K562 (cell line): Measurements from ENCODE around the gene FOXP4. TPM values are rescaled to one million over a fixed set of nuclear protein-coding genes. Genes with fewer than 3 reads are reported as not detected.

Source experiments
- ATAC-seq: fragments of 200-7000 bp; cut with Tn5 transposase; 3 replicates; pipeline ENCODE4 v1.9.1; 2020; ENCODE audit warnings: moderate library complexity
- BruUV-seq: library from RNA; stranded (reverse); fragments of 400-500 nt; replicated peaks from 2 replicates; lab custom pipeline; 2021; lab: Mats Ljungman, UMichigan
- CTCF ChIA-PET: fragments of 300-600 bp; formaldehyde crosslinking; extraction: SDS; loops from one replicate; lab custom pipeline; 2021; ENCODE audit warnings: low intra/inter-chr PET ratio; lab: Yijun Ruan, JAX
- POLR2A ChIA-PET: fragments of 300-600, 350-650 bp; sonication (Branson Sonifier 250); formaldehyde crosslinking; extraction: SDS; loops from one replicate; lab custom pipeline; 2021; ENCODE audit warnings: antibody characterized with exemption, inconsistent platforms; lab: Yijun Ruan, JAX
- DNase-seq, 4 experiments: peaks; one replicate each; pipeline versions ENCODE4 v3.0.0 to v3.0.0-alpha.2; 2011 to 2018; ENCODE audit warnings: low spot score in 3 of 4, mixed read lengths in 3 of 4; ENCODE audit errors: extremely low read depth in 1 of 4
- FAIRE-seq: peaks from 2 replicates; lab custom pipeline; 2011; peaks lifted over from hg19 to GRCh38; lab: Jason Lieb, UNC
- H2AFZ ChIP-seq: 2 replicates; pipeline ENCODE4 v1.6.0; 2011; ENCODE audit warnings: low read depth, low read length, control low read depth, inconsistent platforms
- H3K27ac ChIP-seq: fragments of 200-600 bp; 3 replicates; pipeline ENCODE4 v1.8.0; 2011; ENCODE audit warnings: low read depth, mild to moderate bottlenecking, control low read depth, inconsistent platforms, low read length, moderate library complexity, mixed read lengths; ENCODE audit errors: extremely low read depth
- H3K27me3 ChIP-seq, 2 experiments: fragments of 300-600 bp in 1 of 2; 2 replicates in 1 of 2; 3 replicates in 1 of 2; pipeline versions ENCODE4 v1.6.0 to v1.8.0; 2011; ENCODE audit warnings: inconsistent platforms in 2 of 2, low read length in 2 of 2, mild to moderate bottlenecking in 1 of 2, mixed read lengths in 1 of 2, moderate library complexity in 1 of 2; ENCODE audit not compliant: control insufficient read depth in 2 of 2, insufficient read depth in 2 of 2
- H3K36me3 ChIP-seq: fragments of 300-600 bp; 3 replicates; pipeline ENCODE4 v1.8.0; 2011; ENCODE audit warnings: mild to moderate bottlenecking, low read length, inconsistent platforms; ENCODE audit not compliant: control insufficient read depth, insufficient read depth
- H3K4me1 ChIP-seq, 2 experiments: fragments of 200-600 bp in 1 of 2; replicated peaks in 1 of 2; 2 replicates in 1 of 2; 3 replicates in 1 of 2; pipeline versions ENCODE4 v1.5.1 to v1.8.0; 2011; ENCODE audit warnings: inconsistent platforms in 2 of 2, low read length in 2 of 2, mild to moderate bottlenecking in 1 of 2, mixed read lengths in 1 of 2, moderate library complexity in 1 of 2; ENCODE audit not compliant: control insufficient read depth in 2 of 2, insufficient read depth in 2 of 2
- H3K4me2 ChIP-seq: 2 replicates; pipeline ENCODE4 v1.6.1; 2011; ENCODE audit warnings: low read length, control low read depth, inconsistent platforms, mixed read lengths; ENCODE audit not compliant: insufficient read depth
- H3K4me3 ChIP-seq: fragments of 200-600 bp; sonication (generic), shearing (Covaris generic); 2 replicates; pipeline ENCODE4 v1.5.1; 2016; ENCODE audit warnings: control low read depth, inconsistent platforms
- H3K79me2 ChIP-seq: fragments of 200-600 bp; 3 replicates; pipeline ENCODE4 v1.8.0; 2011; ENCODE audit warnings: low read length, inconsistent platforms; ENCODE audit not compliant: control insufficient read depth, insufficient read depth
- H3K9ac ChIP-seq, 2 experiments: 2 replicates each; pipeline versions ENCODE4 v1.6.0 to v1.6.1; 2011; ENCODE audit warnings: low read depth in 2 of 2, low read length in 2 of 2, control low read depth in 1 of 2, inconsistent platforms in 1 of 2, mild to moderate bottlenecking in 1 of 2, mixed read lengths in 1 of 2; ENCODE audit not compliant: insufficient read depth in 1 of 2
- H3K9me1 ChIP-seq: one replicate; pipeline ENCODE4 v1.6.0; 2011; ENCODE audit warnings: inconsistent platforms, mild to moderate bottlenecking, low read length, moderate library complexity; ENCODE audit not compliant: control insufficient read depth, insufficient read depth
- H3K9me3 ChIP-seq: replicated peaks from 2 replicates; pipeline ENCODE4 v1.5.1; 2011; ENCODE audit warnings: low read depth, low read length, inconsistent platforms; ENCODE audit not compliant: control insufficient read depth, insufficient read depth
- H4K20me1 ChIP-seq: replicated peaks from 2 replicates; pipeline ENCODE4 v1.6.1; 2011; ENCODE audit warnings: low read length, inconsistent platforms, mixed read lengths; ENCODE audit not compliant: control insufficient read depth, insufficient read depth
- ATF4 ChIP-seq: fragments of 450-650 bp; formaldehyde crosslinking; IDR thresholded peaks from 2 replicates; pipeline ENCODE4 v1.4.0; 2022; ENCODE audit warnings: mild to moderate bottlenecking, moderate library complexity
- CSDE1 ChIP-seq, 2 experiments: fragments of 450-650 bp; IDR thresholded peaks; 2 replicates each; pipeline ENCODE4 v1.6.1; 2016; ENCODE audit warnings: mild to moderate bottlenecking in 1 of 2
- ELF1 ChIP-seq: fragments of 200-800 bp; sonication (Bioruptor generic); IDR thresholded peaks from 2 replicates; pipeline ENCODE4 v1.6.1; 2016; ENCODE audit warnings: missing genetic modification characterization, missing compliant biosample characterization
- HES1 ChIP-seq: fragments of 450-650 bp; IDR thresholded peaks from 2 replicates; pipeline ENCODE4 v1.6.1; 2016; ENCODE audit warnings: low read depth, mild to moderate bottlenecking, moderate library complexity
- HIVEP1 ChIP-seq: fragments of 250-450 bp; sonication (Bioruptor Pico); IDR thresholded peaks from 2 replicates; pipeline ENCODE4 v1.4.0; 2020; ENCODE audit warnings: mild to moderate bottlenecking
- HSF4 ChIP-seq: fragments of 250-450 bp; sonication (Bioruptor Pico); IDR thresholded peaks from 2 replicates; pipeline ENCODE4 v2.1.2; 2022; ENCODE audit warnings: mild to moderate bottlenecking, moderate library complexity, borderline replicate concordance
- MAFF ChIP-seq: IDR thresholded peaks from 2 replicates; pipeline ENCODE4 v1.6.1; 2012; ENCODE audit warnings: low read length, improper control_type of control experiment
- NEUROD1 ChIP-seq: fragments of 150-350 bp; IDR thresholded peaks from 2 replicates; pipeline ENCODE4 v1.6.1; 2014; ENCODE audit warnings: borderline replicate concordance, low read length, low read depth; ENCODE audit not compliant: partially characterized antibody
- OTX1 ChIP-seq: fragments of 450-650 bp; formaldehyde crosslinking; IDR thresholded peaks from 2 replicates; pipeline ENCODE4 v1.4.0; 2022; ENCODE audit warnings: mild to moderate bottlenecking
- RBM14 ChIP-seq: fragments of 200-400 bp; formaldehyde crosslinking; IDR thresholded peaks from 2 replicates; pipeline ENCODE4 v1.6.1; 2018; ENCODE audit warnings: low read depth, mild to moderate bottlenecking, low read length, moderate library complexity, borderline replicate concordance; ENCODE audit not compliant: insufficient read depth
- RFX7 ChIP-seq: fragments of 250-450 bp; sonication (Bioruptor Pico); IDR thresholded peaks from 2 replicates; pipeline ENCODE4 v1.5.1; 2021; ENCODE audit warnings: mild to moderate bottlenecking
- SRSF7 ChIP-seq: fragments of 200-400 bp; formaldehyde crosslinking; optimal IDR thresholded peaks from 2 replicates; pipeline ENCODE3; 2017; ENCODE audit warnings: mild to moderate bottlenecking, low read depth, low read length
- SRSF9 ChIP-seq: fragments of 200-400 bp; formaldehyde crosslinking; IDR thresholded peaks from 2 replicates; pipeline ENCODE4 v1.6.1; 2017; ENCODE audit warnings: low read depth, low read length, borderline replicate concordance
- TEAD4 ChIP-seq, 2 experiments: sonication (generic) in 1 of 2; formaldehyde crosslinking in 1 of 2; IDR thresholded peaks; 2 replicates each; pipeline versions ENCODE4 v1.6.1 to v1.8.0; 2012 to 2022; ENCODE audit warnings: borderline replicate concordance in 1 of 2, inconsistent platforms in 1 of 2, low read length in 1 of 2, mild to moderate bottlenecking in 1 of 2, missing genetic modification reagents in 1 of 2
- TFE3 ChIP-seq: fragments of 450-650 bp; formaldehyde crosslinking; IDR thresholded peaks from 2 replicates; pipeline ENCODE4 v1.4.0; 2020; ENCODE audit warnings: mild to moderate bottlenecking, mixed read lengths
- XRCC3 ChIP-seq: fragments of 450-650 bp; IDR thresholded peaks from 2 replicates; pipeline ENCODE4 v1.6.1; 2017; ENCODE audit warnings: mild to moderate bottlenecking, moderate library complexity
- ZBTB49 ChIP-seq: sonication (generic); formaldehyde crosslinking; IDR thresholded peaks from 2 replicates; pipeline ENCODE4 v1.8.0; 2022; ENCODE audit warnings: missing genetic modification reagents, mild to moderate bottlenecking, borderline replicate concordance
- ZNF830 ChIP-seq: fragments of 250-450 bp; sonication (Bioruptor Pico); IDR thresholded peaks from 2 replicates; pipeline ENCODE4 v1.5.0; 2021; ENCODE audit warnings: mild to moderate bottlenecking
- WGBS: fragments of 100-300 bp; shearing (Covaris generic); methylation state at CpG from one replicate; pipeline ENCODE4 v1.1.6; 2016; ENCODE audit warnings: low coverage, mixed read lengths; ENCODE audit not compliant: insufficient coverage; ENCODE audit errors: missing lambda C conversion rate; 5-methylcytosine and 5-hydroxymethylcytosine counted together
- in situ Hi-C: fragments of 300-500 bp; cut with MboI; formaldehyde crosslinking; loops from 4 replicates; pipeline ENCODE4 v1.15.0; 2018; ENCODE audit warnings: inconsistent platforms, mixed read lengths
- intact Hi-C: fragments of 100-400 bp; cut with micrococcal nuclease; formaldehyde crosslinking; loops from 2 replicates; pipeline ENCODE4 v1.14.2; 2022
- polyA plus RNA-seq, 8 experiments: library from polyadenylated mRNA; depleted of rRNA in 4 of 8; stranded (reverse) in 5 of 8; unstranded in 3 of 8; fragments of >200 nt; fragmentation: Nextera tagmentation in 2 of 8; fragmentation: Illumina TruSeq in 1 of 8; extraction: Ambion mirVana in 2 of 8; extraction: Trizol in 1 of 8; gene quantifications; 2 replicates each; pipeline versions ENCODE4 v1.2.1 to v1.2.3, GENCODE V29; 2011 to 2014; ENCODE audit warnings: inconsistent platforms in 1 of 8, missing spikeins in 1 of 8
- total RNA-seq, 7 experiments: library from RNA; depleted of rRNA in 6 of 7; stranded (reverse); fragments of >200 nt in 6 of 7; fragmentation: Illumina TruSeq in 2 of 7; extraction: Trizol in 2 of 7; gene quantifications; 2 replicates each; pipeline versions ENCODE4 v1.2.1 to v1.2.3, GENCODE V29; 2011 to 2021; ENCODE audit warnings: low replicate concordance in 1 of 7

FOXP4 gene
- total and polyA plus RNA-seq, 9 of the 15 experiments (the other 6 are each of a cell fraction or from before 2014, with no cell fraction given) = 0.11 to 29.4 (median 2.3) TPM

GRCh38 chr6:41582540-41582939 lies 36.4 kb downstream of the FOXP4 start:
- TF ChIP-seq HSF4 (CRISPR knock-in tag) (no peak), NEUROD1 (no peak), XRCC3 (no peak), ELF1 (tag) (no peak), HES1 (no peak), CSDE1 (IDR thresholded peaks at IDR 0.05) (no peak), ATF4 (CRISPR knock-in tag) (no peak), OTX1 (CRISPR knock-in tag) (no peak), TEAD4 (IDR thresholded peaks at IDR 0.05; ENCODE audit: low read length) (no peak), TEAD4 (CRISPR knock-in tag; IDR thresholded peaks at IDR 0.05; ENCODE audit: borderline replicate concordance) (no peak), ZBTB49 (CRISPR knock-in tag) (no peak), SRSF7 (no peak), RBM14 (no peak), MAFF (no peak), ZNF830 (no peak), TFE3 (no peak), SRSF9 (no peak), HIVEP1 (CRISPR knock-in tag) (no peak), RFX7 (no peak)
- Histone ChIP-seq H3K9ac (no peak overlapping the region), H4K20me1 (0 out of 2 replicates have a peak, but pooled peaks cover 3% of the 10 kb centered on the region), H3K4me1 (peaks cover 22 to 32% of the 10 kb centered on the region in 2 experiments), H3K36me3 (peaks cover 14% of the 10 kb centered on the region; the same call in 2 of the 3 replicates), H3K27me3 (no peaks in the 10 kb centered on the region), H3K27ac (no peak overlapping the region), H3K9me1 (no peaks in the 10 kb centered on the region), H2AFZ (no peak overlapping the region), H3K4me3 (no peak overlapping the region), H3K9me3 (no peaks in the 10 kb centered on the region), H3K79me2 (no peaks in the 10 kb centered on the region), H3K4me2 (no peak overlapping the region)
- WGBS = 95% methylated on average over 5 of the region's 5 CpGs
- ATAC-seq (no peak), FAIRE-seq (no peak), DNase-seq (no peak)
- no TSS peak for BruUV-seq
- ChIA-PET CTCF (no interaction called here), POLR2A (interaction anchor here (0.6 to 1.0 kb wide), 2 partner anchors 23 to 104 kb away, joined by 4 read pairs; no protein-coding TSS in a partner anchor)
- intact Hi-C loops = no loop called here
- in situ Hi-C loops = no loop called here
